H1 (cell line): Measurements from ENCODE around the gene FOXK1. TPM values are rescaled to one million over a fixed set of nuclear protein-coding genes. Genes with fewer than 3 reads are reported as not detected.

Experiments
- CTCF ChIA-PET: fragments of 300-600 bp; sonication (Branson Sonifier 250); formaldehyde crosslinking; loops from one replicate; lab custom pipeline; 2021; ENCODE audit not compliant: partially characterized antibody; lab: Charles Lee
- POLR2A ChIA-PET: fragments of 300-600 bp; sonication (Branson Sonifier 250); formaldehyde crosslinking; loops from one replicate; lab custom pipeline; 2021; ENCODE audit warnings: inconsistent platforms; ENCODE audit not compliant: partially characterized antibody; lab: Charles Lee
- DNase-seq, 2 experiments: peaks; one replicate each; pipeline versions ENCODE4 v3.0.0 to v3.0.0-alpha.2; 2010 to 2022; ENCODE audit warnings: low spot score in 2 of 2, low read depth in 1 of 2, mixed read lengths in 1 of 2
- FAIRE-seq: peaks from 2 replicates; lab custom pipeline; 2011; peaks lifted over from hg19 to GRCh38; lab: Jason Lieb, UNC
- H2AFZ ChIP-seq: 2 replicates; pipeline ENCODE4 v1.8.1; 2012; ENCODE audit warnings: low read length, inconsistent platforms
- H2AK5ac ChIP-seq: 2 replicates; pipeline ENCODE4 v1.6.1; 2013; ENCODE audit warnings: low read depth, low read length
- H2BK120ac ChIP-seq: replicated peaks from 2 replicates; pipeline ENCODE3; 2013; ENCODE audit warnings: low read depth, low read length, inconsistent platforms
- H2BK12ac ChIP-seq: 2 replicates; pipeline ENCODE4 v1.6.1; 2013; ENCODE audit warnings: low read depth, low read length
- H2BK15ac ChIP-seq: 2 replicates; pipeline ENCODE4 v1.6.1; 2013; ENCODE audit warnings: low read length
- H2BK20ac ChIP-seq: 2 replicates; pipeline ENCODE4 v1.6.1; 2013; ENCODE audit warnings: low read length
- H2BK5ac ChIP-seq: 2 replicates; pipeline ENCODE4 v1.6.1; 2013; ENCODE audit warnings: low read depth, low read length
- H3K14ac ChIP-seq: 2 replicates; pipeline ENCODE4 v1.6.1; 2013; ENCODE audit warnings: inconsistent platforms; ENCODE audit not compliant: insufficient read length
- H3K18ac ChIP-seq: 2 replicates; pipeline ENCODE4 v1.6.1; 2013; ENCODE audit warnings: low read length; ENCODE audit errors: extremely low read depth
- H3K23ac ChIP-seq: 2 replicates; pipeline ENCODE4 v1.6.1; 2013; ENCODE audit warnings: inconsistent platforms; ENCODE audit not compliant: insufficient read length
- H3K23me2 ChIP-seq: 2 replicates; pipeline ENCODE4 v1.6.1; 2013; ENCODE audit warnings: low read depth, low read length
- H3K27ac ChIP-seq: 2 replicates; pipeline ENCODE4 v1.6.1; 2011; ENCODE audit warnings: low read depth, low read length, inconsistent platforms
- H3K27me3 ChIP-seq, 4 experiments: replicated peaks in 1 of 4; 1 replicate in 1 of 4; 2 replicates in 3 of 4; pipeline versions ENCODE4 v1.6.1 to v1.8.1; 2011 to 2013; ENCODE audit warnings: low read length in 3 of 4, mild to moderate bottlenecking in 3 of 4, inconsistent platforms in 2 of 4, mixed read lengths in 2 of 4, moderate library complexity in 1 of 4; ENCODE audit not compliant: control insufficient read depth in 3 of 4, insufficient read depth in 3 of 4; ENCODE audit errors: extremely low read depth in 1 of 4
- H3K36me3 ChIP-seq, 4 experiments: 2 replicates each; pipeline versions ENCODE4 v1.6.1 to v1.8.1; 2011 to 2013; ENCODE audit warnings: mild to moderate bottlenecking in 4 of 4, low read length in 3 of 4, moderate library complexity in 2 of 4, control low read depth in 1 of 4, inconsistent platforms in 1 of 4; ENCODE audit not compliant: insufficient read depth in 4 of 4, control insufficient read depth in 2 of 4
- H3K4ac ChIP-seq: replicated peaks from 2 replicates; pipeline ENCODE3; 2013; ENCODE audit warnings: low read length, low read depth, mixed read lengths, inconsistent platforms; ENCODE audit not compliant: insufficient read length
- H3K4me1 ChIP-seq, 4 experiments: replicated peaks in 1 of 4; 1 replicate in 1 of 4; 2 replicates in 3 of 4; pipeline versions ENCODE4 v1.6.1 to v1.8.1; 2011 to 2013; ENCODE audit warnings: low read length in 3 of 4, inconsistent platforms in 2 of 4, mixed read lengths in 1 of 4; ENCODE audit not compliant: insufficient read depth in 4 of 4, control insufficient read depth in 3 of 4
- H3K4me2 ChIP-seq, 2 experiments: 2 replicates each; pipeline versions ENCODE4 v1.6.1 to v1.8.1; 2011 to 2013; ENCODE audit warnings: low read depth in 2 of 2, low read length in 2 of 2, control low read depth in 1 of 2, inconsistent platforms in 1 of 2, mild to moderate bottlenecking in 1 of 2; ENCODE audit not compliant: insufficient read depth in 1 of 2
- H3K4me3 ChIP-seq, 4 experiments: fragments of 200-600, 300-600 bp in 1 of 4; sonication (generic), shearing (Covaris generic), sonication (Bioruptor Twin) in 1 of 4; 2 replicates each; pipeline versions ENCODE4 v1.5.1 to v1.8.1; 2011 to 2016; ENCODE audit warnings: low read length in 4 of 4, low read depth in 3 of 4, control low read depth in 2 of 4, inconsistent platforms in 2 of 4, mild to moderate bottlenecking in 2 of 4, mixed read lengths in 1 of 4, moderate library complexity in 1 of 4; ENCODE audit not compliant: insufficient read depth in 2 of 4; ENCODE audit errors: extremely low read depth in 1 of 4
- H3K56ac ChIP-seq: replicated peaks from 2 replicates; pipeline ENCODE3; 2013; ENCODE audit warnings: low read depth, mild to moderate bottlenecking, mixed read lengths, low read length, inconsistent platforms; ENCODE audit not compliant: insufficient read length
- H3K79me1 ChIP-seq: 2 replicates; pipeline ENCODE4 v1.6.1; 2013; ENCODE audit warnings: low read depth, low read length, control low read depth
- H3K79me2 ChIP-seq, 2 experiments: 2 replicates each; pipeline versions ENCODE4 v1.6.1 to v1.8.1; 2012 to 2013; ENCODE audit warnings: low read length in 2 of 2, mild to moderate bottlenecking in 2 of 2, inconsistent platforms in 1 of 2; ENCODE audit not compliant: insufficient read depth in 2 of 2, control insufficient read depth in 1 of 2
- H3K9ac ChIP-seq, 4 experiments: replicated peaks in 1 of 4; 1 replicate in 1 of 4; 2 replicates in 3 of 4; pipeline versions ENCODE4 v1.6.1 to v1.8.1; 2011 to 2013; ENCODE audit warnings: low read depth in 3 of 4, low read length in 3 of 4, control low read depth in 2 of 4, mild to moderate bottlenecking in 2 of 4, moderate library complexity in 2 of 4, inconsistent platforms in 1 of 4; ENCODE audit errors: extremely low read depth in 1 of 4
- H3K9me3 ChIP-seq, 2 experiments: 2 replicates each; pipeline versions ENCODE4 v1.6.1 to v1.8.1; 2012 to 2013; ENCODE audit warnings: mild to moderate bottlenecking in 2 of 2, moderate library complexity in 2 of 2, control low read depth in 1 of 2, inconsistent platforms in 1 of 2, low read depth in 1 of 2, low read length in 1 of 2, mixed read lengths in 1 of 2; ENCODE audit not compliant: insufficient read depth in 2 of 2
- H4K20me1 ChIP-seq, 2 experiments: replicated peaks in 1 of 2; 2 replicates each; pipeline versions ENCODE3 to v1.8.1; 2011 to 2013; ENCODE audit warnings: inconsistent platforms in 2 of 2, low read length in 2 of 2, mild to moderate bottlenecking in 1 of 2; ENCODE audit not compliant: insufficient read depth in 2 of 2, control insufficient read depth in 1 of 2
- H4K5ac ChIP-seq: 2 replicates; pipeline ENCODE4 v1.6.1; 2013; ENCODE audit warnings: low read length, low read depth, mixed read lengths, inconsistent platforms; ENCODE audit not compliant: insufficient read length
- H4K8ac ChIP-seq: 2 replicates; pipeline ENCODE4 v1.8.0; 2013; ENCODE audit warnings: mild to moderate bottlenecking, moderate library complexity, low read length, inconsistent platforms; ENCODE audit not compliant: insufficient read depth; ENCODE audit errors: extremely low read depth
- H4K91ac ChIP-seq: replicated peaks from 2 replicates; pipeline ENCODE3; 2013; ENCODE audit warnings: low read length, mixed read lengths, inconsistent platforms; ENCODE audit not compliant: insufficient read length
- BACH1 ChIP-seq: IDR thresholded peaks from 2 replicates; pipeline ENCODE4 v1.6.1; 2012; ENCODE audit warnings: low read length, improper control_type of control experiment
- CTBP2 ChIP-seq: IDR thresholded peaks from 2 replicates; pipeline ENCODE4 v1.7.0; 2011; ENCODE audit warnings: borderline replicate concordance, mild to moderate bottlenecking, moderate library complexity, mixed read lengths, low read length; ENCODE audit not compliant: insufficient read depth, insufficient read length
- EP300 ChIP-seq, 2 experiments: IDR thresholded peaks; 1 replicate in 1 of 2; 2 replicates in 1 of 2; pipeline ENCODE4 v1.6.1; 2011 to 2012; ENCODE audit warnings: low read depth in 2 of 2, low read length in 2 of 2, mild to moderate bottlenecking in 2 of 2, borderline replicate concordance in 1 of 2, inconsistent platforms in 1 of 2, moderate library complexity in 1 of 2
- FOSL1 ChIP-seq: IDR thresholded peaks from 2 replicates; pipeline ENCODE4 v1.6.1; 2011; ENCODE audit warnings: mild to moderate bottlenecking, low read depth, low read length, moderate library complexity; ENCODE audit not compliant: insufficient read depth
- GTF2F1 ChIP-seq: IDR thresholded peaks from 2 replicates; pipeline ENCODE4 v1.6.1; 2012; ENCODE audit warnings: low read depth, low read length, improper control_type of control experiment, borderline replicate concordance
- KDM1A ChIP-seq: fragments of 200-600, 300-600 bp; sonication (generic); IDR thresholded peaks from 2 replicates; pipeline ENCODE4 v1.7.1; 2016; ENCODE audit warnings: mild to moderate bottlenecking, low read length, borderline replicate concordance
- KDM4A ChIP-seq: IDR thresholded peaks from one replicate; pipeline ENCODE4 v1.7.1; 2012; ENCODE audit warnings: low read depth, mild to moderate bottlenecking, moderate library complexity, low read length, inconsistent platforms; ENCODE audit not compliant: severe bottlenecking
- NANOG ChIP-seq: IDR thresholded peaks from 2 replicates; pipeline ENCODE4 v1.6.1; 2011; ENCODE audit warnings: low read length, low read depth, mild to moderate bottlenecking, inconsistent platforms; ENCODE audit not compliant: insufficient read depth, poor library complexity, severe bottlenecking
- POLR2A ChIP-seq, 2 experiments: IDR thresholded peaks; 1 replicate in 1 of 2; 2 replicates in 1 of 2; pipeline ENCODE4 v1.6.1; 2011; ENCODE audit warnings: low read depth in 2 of 2, low read length in 2 of 2, mild to moderate bottlenecking in 2 of 2; ENCODE audit errors: control extremely low read depth in 1 of 2
- RFX5 ChIP-seq: IDR thresholded peaks from 2 replicates; pipeline ENCODE4 v1.6.1; 2011; ENCODE audit warnings: low read depth, low read length, improper control_type of control experiment, borderline replicate concordance
- SIRT6 ChIP-seq: IDR thresholded peaks from one replicate; pipeline ENCODE4 v1.7.1; 2012; ENCODE audit warnings: low read length, inconsistent platforms
- SP1 ChIP-seq: IDR thresholded peaks from 2 replicates; pipeline ENCODE4 v1.6.1; 2011; ENCODE audit warnings: low read depth, low read length
- TCF12 ChIP-seq: IDR thresholded peaks from 2 replicates; pipeline ENCODE4 v1.6.1; 2011; ENCODE audit warnings: low read depth, mild to moderate bottlenecking, low read length
- WGBS, 2 experiments: shearing (Covaris generic) in 1 of 2; methylation state at CpG; one replicate each; pipeline versions ENCODE4 v1.1.6 to v1.1.7; 2013 to 2015; ENCODE audit warnings: low lambda C conversion rate in 2 of 2, mixed read lengths in 2 of 2, inconsistent platforms in 1 of 2, low coverage in 1 of 2, missing lambda C conversion rate in 1 of 2; ENCODE audit not compliant: insufficient replicate concordance in 2 of 2, insufficient coverage in 1 of 2, insufficient read length in 1 of 2; ENCODE audit errors: extremely low coverage in 1 of 2, missing lambda C conversion rate in 1 of 2; 5-methylcytosine and 5-hydroxymethylcytosine counted together
- polyA plus RNA-seq, 7 experiments: library from polyadenylated mRNA; depleted of rRNA in 3 of 7; stranded (reverse) in 5 of 7; unstranded in 2 of 7; fragments of >200 nt in 5 of 7; fragments of 200-250 nt in 2 of 7; gene quantifications; 1 replicate in 5 of 7; 2 replicates in 1 of 7; 4 replicates in 1 of 7; pipeline versions ENCODE4 v1.2.1 to v1.2.3, GENCODE V29; 2011 to 2013; ENCODE audit warnings: missing spikeins in 2 of 7, mixed read lengths in 2 of 7
- total RNA-seq: library from RNA; stranded (reverse); fragmentation: NEBNext Ultra II Directional; extraction: Animal tissue kit (Norgen Biotek cat#: 25700); gene quantifications from 2 replicates; pipeline ENCODE4 v1.2.1, GENCODE V29; 2021

Gene FOXK1
- total and polyA plus RNA-seq, 2 of the 8 experiments (the other 6 are each of a cell fraction or from before 2014, with no cell fraction given) = 2.0 to 8.5 TPM

DNA sequence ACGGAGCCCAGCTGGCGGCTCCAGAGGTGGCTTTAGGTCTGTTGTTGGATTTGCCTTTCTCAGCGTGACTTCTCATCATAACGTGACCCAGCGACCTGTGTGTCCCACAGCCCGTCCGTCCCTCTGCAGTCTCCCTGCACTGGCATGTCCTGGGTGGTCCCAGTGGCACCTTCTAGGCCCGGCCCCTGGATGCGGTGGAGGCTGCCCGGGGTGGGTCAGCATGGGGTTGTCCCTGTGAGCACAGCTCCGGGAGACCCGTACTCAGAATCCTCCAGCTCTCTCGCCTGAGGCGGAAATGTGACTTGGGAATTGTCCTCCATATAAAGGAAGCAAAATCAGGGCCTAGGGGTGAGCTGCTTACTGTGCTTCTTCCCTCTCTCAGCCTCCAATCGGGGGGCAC, 67.7 kb downstream of the FOXK1 start:
- DNase-seq = no peak
- H3K23ac ChIP-seq = no peak overlapping the region
- H2BK15ac ChIP-seq = no peak overlapping the region
- no peaks in the 10 kb centered on the region; a peak in 1 of 7 replicates for H3K4me1 ChIP-seq
- H3K23me2 ChIP-seq = no peaks in the 10 kb centered on the region
- no peak overlapping the region for H2BK12ac ChIP-seq
- no peak overlapping the region for H4K91ac ChIP-seq
- no peak overlapping the region for H3K4ac ChIP-seq
- H2AFZ ChIP-seq = no peak overlapping the region
- H3K79me1 ChIP-seq = no peaks in the 10 kb centered on the region
- ChIA-PET POLR2A (no interaction called here), CTCF (interaction anchor here (0.5 to 4.0 kb wide), 6 partner anchors 16 to 562 kb away, joined by 3 to 13 read pairs (median 4); no protein-coding TSS in a partner anchor)
- FAIRE-seq = no peak
- H3K14ac ChIP-seq = no peak overlapping the region
- H3K27ac ChIP-seq = no peak overlapping the region
- WGBS, 2 experiments = 83% methylated on average over 15 of the region's 15 CpGs; no CpG with 5 or more reads in 1 of the 2 experiments
- H2BK120ac ChIP-seq = no peak overlapping the region
- no peak overlapping the region for H4K8ac ChIP-seq
- no peak overlapping the region for H3K4me3 ChIP-seq
- no peak overlapping the region for H2BK20ac ChIP-seq
- no peaks in the 10 kb centered on the region for H3K36me3 ChIP-seq
- no peak overlapping the region for H3K56ac ChIP-seq
- H3K9ac ChIP-seq = no peak overlapping the region
- H2AK5ac ChIP-seq = no peak overlapping the region
- no peak overlapping the region for H2BK5ac ChIP-seq
- H3K4me2 ChIP-seq = no peak overlapping the region
- H4K20me1 ChIP-seq = peaks cover 9 to 20% of the 10 kb centered on the region in 2 experiments
- H3K9me3 ChIP-seq = no peaks in the 10 kb centered on the region
- no peak overlapping the region for H3K18ac ChIP-seq
- no peak overlapping the region for H4K5ac ChIP-seq
- peaks cover 0 to 17% (median 11%) of the 10 kb centered on the region in 4 experiments; a peak in 5 of 7 replicates for H3K27me3 ChIP-seq
- no peaks in the 10 kb centered on the region for H3K79me2 ChIP-seq
- TF ChIP-seq RFX5 = no peak
- no peak for TF ChIP-seq TCF12
- TF ChIP-seq GTF2F1 = no peak
- no peak for TF ChIP-seq POLR2A (IDR thresholded peaks at IDR 0.05; ENCODE audit: control extremely low read depth in 1 of 2, low read depth in 2 of 2, low read length in 2 of 2)
- TF ChIP-seq KDM4A = no peak
- TF ChIP-seq SIRT6 = no peak
- no peak for TF ChIP-seq SP1
- no peak for TF ChIP-seq NANOG
- no peak for TF ChIP-seq BACH1
- TF ChIP-seq CTBP2 = no peak
- TF ChIP-seq KDM1A = no peak
- no peak for TF ChIP-seq EP300 (IDR thresholded peaks at IDR 0.05; ENCODE audit: borderline replicate concordance in 1 of 2, low read depth in 2 of 2, low read length in 2 of 2)
- no peak for TF ChIP-seq FOSL1
